ENCODE results near the gene LARP4.
A peak's percentile ranks its signal among the peaks of the same experiment; 100 is the strongest.
"Not testable (repeated sequence)": the region's sequence is repeated elsewhere in the genome, so short reads cannot be mapped to it uniquely, and the experiment has no call there.

The LARP4 gene

DNA sequence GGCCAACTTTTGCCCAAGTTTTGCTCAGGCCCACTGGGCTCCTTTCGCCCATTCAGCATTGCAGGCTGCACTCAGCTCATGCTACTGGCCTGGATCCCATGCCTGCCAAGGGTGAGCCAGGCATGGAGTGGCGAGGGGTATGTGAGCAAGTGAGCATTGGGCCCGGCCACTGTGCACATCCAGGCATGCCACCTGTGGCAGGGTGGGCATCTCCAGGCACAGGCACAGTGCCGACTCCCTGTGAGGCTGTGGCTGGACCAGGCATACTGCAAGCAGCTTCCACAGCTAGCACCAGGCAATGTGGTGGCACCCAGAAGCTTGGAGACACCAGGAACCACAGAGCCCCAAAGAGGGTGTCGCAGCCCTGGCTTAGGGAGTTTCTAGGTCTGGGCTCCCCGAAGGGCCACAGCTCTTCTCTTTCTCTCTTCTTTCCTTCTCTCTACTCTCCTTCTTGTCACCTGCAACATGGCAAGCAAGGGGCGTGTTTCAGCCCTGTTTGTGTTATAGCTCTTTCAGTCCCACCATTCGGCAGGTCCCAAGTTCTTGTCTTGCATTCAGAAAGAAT, 19.8 kb upstream of the LARP4 start:
- H3K9me3 ChIP-seq (ENCODE audit: low read length) = no peaks in the 10 kb centered on the region
- no peak overlapping the region for H3K27ac ChIP-seq (ENCODE audit: low read depth, low read length)
- H3K4me3 ChIP-seq (ENCODE audit: low read depth in 1 of 2, low read length in 2 of 2) = no peak overlapping the region
- H3K4me1 ChIP-seq (ENCODE audit: insufficient read depth, low read length) = no peaks in the 10 kb centered on the region
- H3K27me3 ChIP-seq (ENCODE audit: control insufficient read depth in 1 of 2, insufficient read depth in 2 of 2, low read length in 2 of 2) = no peaks in the 10 kb centered on the region
- H3K9ac ChIP-seq (ENCODE audit: low read length) = no peak overlapping the region
- H3K36me3 ChIP-seq (ENCODE audit: insufficient read depth, low read length) = no peaks in the 10 kb centered on the region

DNA sequence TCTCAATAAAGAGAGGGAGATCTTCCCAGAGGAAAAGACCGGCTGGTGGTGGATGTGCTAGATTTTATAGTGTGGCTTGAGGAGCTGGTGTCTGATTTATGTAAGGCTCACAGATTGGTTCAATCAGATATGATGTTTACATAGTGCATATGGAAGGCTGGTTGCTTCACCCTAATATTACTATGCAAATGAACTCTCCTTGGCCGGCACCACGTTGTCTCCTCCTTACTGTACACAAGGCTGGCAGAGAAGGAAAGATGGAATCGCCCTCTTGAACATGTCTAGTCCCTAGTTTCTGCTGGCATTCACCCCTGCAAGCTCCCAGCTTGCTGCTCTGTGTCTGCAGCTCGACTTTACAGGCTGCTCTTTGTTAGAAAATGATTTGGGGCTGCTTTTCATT, 13.2 kb upstream of the LARP4 start:
- Histone ChIP-seq H3K4me1 (ENCODE audit: insufficient read depth, low read length) (no peaks in the 10 kb centered on the region), H3K36me3 (ENCODE audit: insufficient read depth, low read length) (no peaks in the 10 kb centered on the region), H3K9ac (ENCODE audit: low read length) (no peak overlapping the region), H3K9me3 (ENCODE audit: low read length) (no peaks in the 10 kb centered on the region), H3K27me3 (ENCODE audit: control insufficient read depth in 1 of 2, insufficient read depth in 2 of 2, low read length in 2 of 2) (no peaks in the 10 kb centered on the region), H3K27ac (ENCODE audit: low read depth, low read length) (no peak overlapping the region), H3K4me3 (ENCODE audit: low read depth in 1 of 2, low read length in 2 of 2) (no peak overlapping the region)

DNA sequence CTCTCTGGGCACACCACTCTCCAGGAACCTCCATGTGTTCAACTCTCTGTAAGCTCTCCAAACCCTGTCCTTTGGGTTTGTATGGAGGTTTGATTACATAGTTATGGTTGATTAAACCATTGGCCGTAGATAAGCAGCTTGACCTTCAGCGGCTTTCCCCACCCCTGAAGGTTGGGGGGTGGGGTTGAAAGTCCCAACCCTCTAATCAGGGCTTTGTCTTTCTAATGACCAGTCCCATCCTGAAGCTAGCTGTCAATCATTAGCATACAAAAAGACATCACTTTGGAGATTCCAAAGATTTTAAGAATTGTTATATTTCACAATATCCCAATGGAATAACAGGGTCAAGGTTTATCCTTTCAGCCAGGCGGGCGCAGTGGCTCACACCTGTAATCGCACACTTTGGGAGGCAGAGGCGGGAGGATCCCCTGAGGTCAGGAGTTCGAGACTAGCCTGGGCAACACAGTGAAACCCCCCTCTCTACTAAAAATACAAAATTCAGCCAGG, 12.7 kb upstream of the LARP4 start:
- no peaks in the 10 kb centered on the region for H3K27me3 ChIP-seq (ENCODE audit: control insufficient read depth in 1 of 2, insufficient read depth in 2 of 2, low read length in 2 of 2)
- no peaks in the 10 kb centered on the region for H3K9me3 ChIP-seq (ENCODE audit: low read length)
- no peaks in the 10 kb centered on the region for H3K36me3 ChIP-seq (ENCODE audit: insufficient read depth, low read length)
- H3K27ac ChIP-seq (ENCODE audit: low read depth, low read length) = no peak overlapping the region
- no peaks in the 10 kb centered on the region for H3K4me1 ChIP-seq (ENCODE audit: insufficient read depth, low read length)
- no peak overlapping the region for H3K4me3 ChIP-seq (ENCODE audit: low read depth in 1 of 2, low read length in 2 of 2)
- H3K9ac ChIP-seq (ENCODE audit: low read length) = no peak overlapping the region

DNA sequence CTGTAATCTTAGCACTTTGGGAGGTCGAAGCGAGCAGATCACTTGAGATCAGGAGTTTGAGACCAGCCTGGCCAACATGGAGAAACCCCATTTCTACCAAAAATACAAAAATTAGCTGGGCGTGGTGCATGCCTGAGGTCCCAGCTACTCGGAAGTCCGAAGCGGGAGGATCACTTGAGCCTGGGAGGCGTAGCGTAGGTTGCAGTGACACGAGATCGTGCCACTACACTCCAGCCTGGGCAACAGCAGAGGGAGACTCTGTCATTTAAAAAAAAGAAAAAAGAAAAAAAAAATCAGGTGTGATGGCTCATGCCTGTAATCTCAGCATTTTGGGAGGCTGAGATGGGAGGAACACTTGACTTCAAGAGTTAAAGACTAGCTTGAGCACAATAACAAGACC, 11.9 kb upstream of the LARP4 start:
- H3K9me3 ChIP-seq (ENCODE audit: low read length); H3K27me3 ChIP-seq (ENCODE audit: control insufficient read depth in 1 of 2, insufficient read depth in 2 of 2, low read length in 2 of 2); H3K4me1 ChIP-seq (ENCODE audit: insufficient read depth, low read length); H3K36me3 ChIP-seq (ENCODE audit: insufficient read depth, low read length); H3K4me3 ChIP-seq (ENCODE audit: low read depth in 1 of 2, low read length in 2 of 2); H3K27ac ChIP-seq (ENCODE audit: low read depth, low read length); H3K9ac ChIP-seq (ENCODE audit: low read length): not testable (repeated sequence)

DNA sequence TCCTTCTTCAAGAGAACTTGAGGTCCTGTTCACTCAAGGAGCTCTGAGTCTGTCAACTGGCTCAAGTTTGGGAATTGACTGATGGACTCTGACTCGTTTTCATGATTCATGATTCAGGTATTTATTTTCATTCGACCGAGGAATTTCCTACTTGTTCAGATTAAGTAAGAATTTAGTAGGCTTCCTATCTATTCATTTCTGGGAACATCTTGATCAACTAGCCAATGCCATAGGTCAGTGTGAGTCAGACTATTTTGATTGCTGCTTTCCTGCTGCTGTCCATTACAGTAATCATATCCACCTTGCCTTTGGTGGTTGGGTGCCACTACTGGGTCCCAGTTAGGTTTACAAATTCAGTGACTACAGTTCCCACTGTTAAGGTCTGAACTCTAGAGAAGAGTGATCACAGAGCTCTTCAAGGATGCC, 10.4 kb upstream of the LARP4 start:
- Histone ChIP-seq H3K4me3 (ENCODE audit: low read depth in 1 of 2, low read length in 2 of 2) (no peak overlapping the region), H3K27me3 (ENCODE audit: control insufficient read depth in 1 of 2, insufficient read depth in 2 of 2, low read length in 2 of 2) (no peaks in the 10 kb centered on the region), H3K27ac (ENCODE audit: low read depth, low read length) (no peak overlapping the region), H3K4me1 (ENCODE audit: insufficient read depth, low read length) (no peaks in the 10 kb centered on the region), H3K36me3 (ENCODE audit: insufficient read depth, low read length) (no peaks in the 10 kb centered on the region), H3K9ac (ENCODE audit: low read length) (no peak overlapping the region), H3K9me3 (ENCODE audit: low read length) (no peaks in the 10 kb centered on the region)

DNA sequence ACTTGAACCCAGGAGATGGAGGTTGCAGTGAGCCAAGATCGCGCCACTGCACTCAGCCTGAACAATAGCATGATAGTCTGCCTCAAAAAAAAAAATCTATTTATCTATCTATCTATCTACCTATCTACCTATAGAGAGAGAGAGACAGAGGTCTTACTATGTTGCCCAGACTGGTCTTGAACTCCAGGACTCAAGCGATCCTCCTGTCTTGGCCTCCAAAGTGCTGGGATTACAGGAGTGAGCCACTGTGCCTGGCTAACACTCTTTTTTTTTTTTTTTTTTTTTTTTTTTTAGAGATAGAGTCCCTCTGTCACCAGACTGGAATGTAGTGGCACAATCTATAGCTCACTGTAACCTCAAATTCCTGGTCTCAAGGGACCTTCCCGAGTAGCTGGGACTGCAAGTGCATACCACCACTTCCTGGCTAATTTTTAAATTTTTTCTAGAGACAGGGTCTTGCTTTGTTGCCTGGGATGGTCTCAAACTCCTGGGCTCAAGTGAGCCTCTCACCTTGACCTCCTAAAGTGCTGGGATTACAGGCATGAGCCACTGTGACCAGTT, 6.1 kb upstream of the LARP4 start:
- H3K27me3 ChIP-seq (ENCODE audit: control insufficient read depth in 1 of 2, insufficient read depth in 2 of 2, low read length in 2 of 2) = no peaks in the 10 kb centered on the region
- H3K4me3 ChIP-seq (ENCODE audit: low read depth in 1 of 2, low read length in 2 of 2) = no peak overlapping the region
- H3K27ac ChIP-seq (ENCODE audit: low read depth, low read length) = no peak overlapping the region
- no peaks in the 10 kb centered on the region for H3K36me3 ChIP-seq (ENCODE audit: insufficient read depth, low read length)
- no peaks in the 10 kb centered on the region for H3K9me3 ChIP-seq (ENCODE audit: low read length)
- no peak overlapping the region for H3K9ac ChIP-seq (ENCODE audit: low read length)
- H3K4me1 ChIP-seq (ENCODE audit: insufficient read depth, low read length) = no peaks in the 10 kb centered on the region

DNA sequence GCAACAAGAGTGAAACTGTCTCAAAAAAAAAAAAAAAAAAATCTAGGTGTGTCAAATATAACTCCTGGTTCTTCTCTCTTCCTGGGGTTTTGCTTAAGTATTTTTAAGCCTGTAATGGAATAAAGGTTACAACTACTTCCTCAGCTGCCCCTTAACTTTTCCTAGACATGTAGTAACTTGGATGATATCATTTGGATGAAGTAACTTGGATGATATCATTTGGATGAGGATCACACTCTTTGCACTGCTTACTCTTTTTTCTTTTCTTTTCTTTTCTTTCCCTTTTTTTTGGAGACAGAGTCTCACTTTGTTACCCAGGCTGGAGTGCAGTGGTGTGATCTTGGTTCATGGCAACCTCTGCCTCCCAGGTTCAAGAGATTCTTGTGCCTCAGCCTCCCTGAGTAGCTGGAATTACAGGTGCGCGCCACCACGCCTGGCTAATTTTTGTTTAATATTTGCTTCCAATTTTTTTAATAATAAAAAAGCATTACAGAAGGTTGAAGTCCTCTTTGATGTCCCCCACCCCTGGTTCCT, 3.5 kb upstream of the LARP4 start:
- H3K4me1 ChIP-seq (ENCODE audit: insufficient read depth, low read length) = peaks cover under 1% of the 10 kb centered on the region
- no peaks in the 10 kb centered on the region for H3K27me3 ChIP-seq (ENCODE audit: control insufficient read depth in 1 of 2, insufficient read depth in 2 of 2, low read length in 2 of 2)
- H3K9me3 ChIP-seq (ENCODE audit: low read length) = no peaks in the 10 kb centered on the region
- H3K36me3 ChIP-seq (ENCODE audit: insufficient read depth, low read length) = no peaks in the 10 kb centered on the region
- no peak overlapping the region for H3K4me3 ChIP-seq (ENCODE audit: low read depth in 1 of 2, low read length in 2 of 2)
- H3K27ac ChIP-seq (ENCODE audit: low read depth, low read length) = no peak overlapping the region
- no peak overlapping the region for H3K9ac ChIP-seq (ENCODE audit: low read length)

DNA sequence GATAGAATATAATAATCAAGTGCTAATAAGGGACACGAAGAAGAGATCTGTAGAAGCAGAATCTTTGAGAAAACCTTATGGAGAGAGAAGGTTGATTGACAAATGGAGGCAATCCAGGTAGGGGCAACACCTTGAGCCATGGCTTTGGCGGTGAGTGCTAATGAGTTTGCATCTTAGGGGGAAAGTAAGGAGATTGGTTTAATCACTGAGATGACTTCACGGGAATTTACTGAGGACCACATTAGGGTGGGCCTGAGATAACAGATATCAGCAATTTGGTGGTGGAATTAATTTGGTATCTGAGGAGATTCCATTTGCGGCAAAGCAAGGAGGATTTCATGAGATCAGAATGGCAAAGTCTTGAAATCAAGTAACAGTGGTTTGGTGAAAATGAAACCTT, 1.8 kb upstream of the LARP4 start:
- H3K27me3 ChIP-seq (ENCODE audit: control insufficient read depth in 1 of 2, insufficient read depth in 2 of 2, low read length in 2 of 2) = no peaks in the 10 kb centered on the region
- peaks cover 17% of the 10 kb centered on the region for H3K4me1 ChIP-seq (ENCODE audit: insufficient read depth, low read length)
- H3K36me3 ChIP-seq (ENCODE audit: insufficient read depth, low read length) = no peaks in the 10 kb centered on the region
- no peak overlapping the region for H3K27ac ChIP-seq (ENCODE audit: low read depth, low read length)
- no peak overlapping the region for H3K4me3 ChIP-seq (ENCODE audit: low read depth in 1 of 2, low read length in 2 of 2)
- no peaks in the 10 kb centered on the region for H3K9me3 ChIP-seq (ENCODE audit: low read length)
- no peak overlapping the region for H3K9ac ChIP-seq (ENCODE audit: low read length)

DNA sequence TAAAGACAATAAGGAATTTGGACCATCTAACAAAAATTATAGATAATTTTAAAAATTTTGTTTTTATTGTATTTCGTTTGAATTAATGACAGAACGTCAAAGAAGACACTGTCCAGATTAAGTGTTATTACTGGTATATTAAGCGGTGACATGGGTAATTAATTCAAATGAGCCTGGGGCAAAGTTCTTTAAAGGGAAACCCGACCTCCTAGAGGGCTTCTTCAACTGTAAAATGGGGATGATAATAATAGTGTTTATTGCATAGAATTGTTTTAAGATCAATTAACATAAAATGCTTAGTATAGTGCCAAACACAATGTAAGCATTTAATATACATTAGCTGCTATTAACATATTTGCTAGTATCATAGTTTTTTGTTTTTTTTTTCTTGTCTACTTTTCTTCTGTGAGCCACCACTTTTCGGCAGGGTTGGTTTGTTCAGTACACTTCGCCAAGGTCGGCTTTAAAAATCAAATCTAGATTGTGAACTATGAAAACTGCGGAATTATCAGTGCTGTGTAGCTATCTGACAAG, 514 bp upstream of the LARP4 start:
- Histone ChIP-seq H3K27me3 (ENCODE audit: control insufficient read depth in 1 of 2, insufficient read depth in 2 of 2, low read length in 2 of 2) (no peaks in the 10 kb centered on the region), H3K36me3 (ENCODE audit: insufficient read depth, low read length) (no peaks in the 10 kb centered on the region), H3K9ac (ENCODE audit: low read length) (no peak overlapping the region), H3K4me1 (ENCODE audit: insufficient read depth, low read length) (peaks cover 21% of the 10 kb centered on the region), H3K9me3 (ENCODE audit: low read length) (no peaks in the 10 kb centered on the region), H3K4me3 (ENCODE audit: low read depth in 1 of 2, low read length in 2 of 2) (peak overlapping the region; percentile 75 to 94), H3K27ac (ENCODE audit: low read depth, low read length) (peak overlapping the region; percentile 84)

DNA sequence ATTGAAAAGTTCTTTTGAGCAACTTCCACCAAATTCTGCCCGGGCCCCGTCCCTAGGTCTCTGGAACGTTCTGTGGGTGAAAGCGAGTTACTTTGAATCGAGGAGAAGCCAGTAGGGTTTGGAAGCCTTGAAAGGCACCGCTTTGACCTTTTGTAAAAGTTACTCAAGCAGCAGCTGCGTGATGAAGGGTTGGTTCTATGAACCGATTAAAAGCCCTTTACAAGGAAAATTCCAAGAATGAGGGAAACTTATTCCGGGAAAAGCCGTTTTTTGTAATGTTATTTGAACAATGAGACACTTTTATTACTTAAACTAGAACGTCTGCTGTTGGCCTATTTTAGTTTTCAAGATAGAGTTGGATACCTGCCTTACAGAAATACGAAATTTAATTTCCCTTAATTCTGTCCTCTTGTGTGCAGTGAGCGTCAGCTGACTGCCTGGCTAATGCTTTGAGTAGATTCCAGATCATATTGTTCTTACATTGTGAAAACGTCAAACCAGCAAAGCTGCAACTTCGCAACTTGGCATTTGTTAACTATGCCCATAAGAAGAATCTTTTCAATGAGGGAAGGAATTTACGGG, 906 bp downstream of the LARP4 start:
- Histone ChIP-seq H3K9ac (ENCODE audit: low read length) (peak overlapping the region; percentile 83), H3K27ac (ENCODE audit: low read depth, low read length) (peak overlapping the region; percentile 84), H3K4me1 (ENCODE audit: insufficient read depth, low read length) (peaks cover 21% of the 10 kb centered on the region), H3K36me3 (ENCODE audit: insufficient read depth, low read length) (no peaks in the 10 kb centered on the region), H3K4me3 (ENCODE audit: low read depth in 1 of 2, low read length in 2 of 2) (peak overlapping the region; percentile 75 to 94), H3K9me3 (ENCODE audit: low read length) (no peaks in the 10 kb centered on the region), H3K27me3 (ENCODE audit: control insufficient read depth in 1 of 2, insufficient read depth in 2 of 2, low read length in 2 of 2) (no peaks in the 10 kb centered on the region)

DNA sequence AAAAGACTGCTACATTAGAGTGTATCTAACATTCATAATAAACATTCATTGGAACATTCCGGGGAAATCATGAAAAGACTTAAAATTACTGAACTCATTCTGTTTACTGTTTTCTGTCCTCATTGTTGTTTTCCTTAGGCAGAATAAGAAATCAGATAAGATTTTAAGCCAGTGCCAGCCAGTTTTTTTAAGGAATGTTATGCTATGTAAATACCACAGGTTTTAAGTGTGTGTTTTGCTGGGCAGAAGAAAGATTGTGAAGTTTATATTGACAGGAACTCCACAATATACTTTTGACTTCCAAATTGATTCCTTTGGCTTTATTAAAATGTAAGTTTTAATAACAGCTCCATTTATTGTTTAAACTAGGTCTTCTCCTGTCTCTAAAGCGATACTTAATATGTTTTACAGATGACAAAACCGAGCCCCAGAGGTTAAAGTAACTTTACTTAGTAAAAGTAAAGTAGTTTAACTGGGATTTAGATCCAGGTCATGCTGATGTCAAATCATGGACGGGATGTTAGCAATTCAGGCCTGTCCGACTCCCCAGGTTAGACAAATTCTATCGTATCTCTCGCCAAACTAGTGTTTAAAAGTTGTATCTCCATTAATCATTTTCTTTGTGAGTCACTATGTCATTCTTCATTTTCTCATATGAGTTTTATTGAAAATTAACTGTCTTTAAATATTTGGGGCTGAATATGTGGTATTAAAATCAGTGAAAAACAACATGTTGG, 1.7 kb downstream of the LARP4 start:
- Histone ChIP-seq H3K9ac (ENCODE audit: low read length) (peak overlapping the region; percentile 83), H3K27ac (ENCODE audit: low read depth, low read length) (peak overlapping the region; percentile 84), H3K36me3 (ENCODE audit: insufficient read depth, low read length) (no peaks in the 10 kb centered on the region), H3K27me3 (ENCODE audit: control insufficient read depth in 1 of 2, insufficient read depth in 2 of 2, low read length in 2 of 2) (no peaks in the 10 kb centered on the region), H3K4me3 (ENCODE audit: low read depth in 1 of 2, low read length in 2 of 2) (peak overlapping the region; percentile 75 to 94), H3K4me1 (ENCODE audit: insufficient read depth, low read length) (peaks cover 21% of the 10 kb centered on the region), H3K9me3 (ENCODE audit: low read length) (no peaks in the 10 kb centered on the region)
